ENCODE results near the gene SLC25A15.

DNA sequence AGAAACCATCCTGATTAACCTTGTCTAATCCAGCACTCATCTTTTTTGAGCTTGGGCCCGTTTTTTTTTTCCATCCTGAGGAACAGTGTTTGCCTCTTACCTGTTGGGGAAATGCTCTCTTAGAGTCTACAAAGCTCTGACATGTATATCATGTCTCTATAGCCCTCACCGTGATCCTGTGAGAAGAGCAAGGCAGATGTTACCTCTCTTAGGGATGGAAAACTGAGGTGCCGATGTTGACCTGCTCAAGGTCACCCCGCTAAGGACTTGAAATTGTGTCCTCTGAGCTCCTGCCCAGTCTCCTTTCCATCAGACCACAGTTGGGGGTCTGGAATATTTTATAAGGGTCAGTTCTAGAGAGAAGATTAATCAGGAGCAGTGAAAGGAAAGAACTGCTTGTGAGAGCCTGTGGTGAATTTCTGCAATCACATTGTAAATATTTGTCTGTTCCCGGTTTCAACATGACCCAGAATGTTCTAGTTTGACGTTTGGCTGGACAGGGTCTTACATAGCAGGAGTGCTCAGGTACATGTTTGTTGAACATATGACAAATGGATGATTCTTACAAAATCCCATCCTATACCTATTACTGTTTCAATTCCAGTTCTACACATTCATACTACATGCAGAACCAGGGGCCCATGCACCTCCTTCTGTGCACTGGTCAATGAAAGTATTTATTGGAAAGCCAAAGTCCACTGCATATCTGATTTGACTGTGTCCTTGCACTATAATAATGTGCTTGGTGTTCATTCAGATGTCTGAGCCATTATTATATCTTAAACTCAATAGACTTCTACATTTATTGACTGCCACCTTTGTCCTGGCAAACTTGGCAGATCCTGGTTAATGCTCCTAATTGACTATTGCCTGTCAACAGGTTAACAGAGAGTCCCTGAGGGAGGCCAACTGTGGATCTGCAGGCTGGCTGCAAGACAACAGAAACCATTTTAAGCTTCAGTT lies 12.1 kb downstream of the SLC25A15 start:
- no peak for TF ChIP-seq SUZ12 (IDR thresholded peaks at IDR 0.05)
- TF ChIP-seq TARDBP (IDR thresholded peaks at IDR 0.05), result no peak
- TF ChIP-seq FOXM1 (IDR thresholded peaks at IDR 0.05; ENCODE audit: borderline replicate concordance), result no peak
- no peak for TF ChIP-seq SP1 (IDR thresholded peaks at IDR 0.05)
- no peak for TF ChIP-seq ELF4 (IDR thresholded peaks at IDR 0.05)
- TF ChIP-seq BHLHE40 (IDR thresholded peaks at IDR 0.05; ENCODE audit: borderline replicate concordance), result no peak
- TF ChIP-seq ARNT (IDR thresholded peaks at IDR 0.05), result no peak
- TF ChIP-seq CTBP1 (IDR thresholded peaks at IDR 0.05; ENCODE audit: borderline replicate concordance), result no peak
- no peak for TF ChIP-seq NFRKB (IDR thresholded peaks at IDR 0.05)
- TF ChIP-seq HDGF (IDR thresholded peaks at IDR 0.05; ENCODE audit: borderline replicate concordance), result no peak
- TF ChIP-seq FOXK2 (IDR thresholded peaks at IDR 0.05), result no peak
- TF ChIP-seq, protein P1, sequence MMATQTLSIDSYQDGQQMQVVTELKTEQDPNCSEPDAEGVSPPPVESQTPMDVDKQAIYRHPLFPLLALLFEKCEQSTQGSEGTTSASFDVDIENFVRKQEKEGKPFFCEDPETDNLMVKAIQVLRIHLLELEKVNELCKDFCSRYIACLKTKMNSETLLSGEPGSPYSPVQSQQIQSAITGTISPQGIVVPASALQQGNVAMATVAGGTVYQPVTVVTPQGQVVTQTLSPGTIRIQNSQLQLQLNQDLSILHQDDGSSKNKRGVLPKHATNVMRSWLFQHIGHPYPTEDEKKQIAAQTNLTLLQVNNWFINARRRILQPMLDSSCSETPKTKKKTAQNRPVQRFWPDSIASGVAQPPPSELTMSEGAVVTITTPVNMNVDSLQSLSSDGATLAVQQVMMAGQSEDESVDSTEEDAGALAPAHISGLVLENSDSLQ (IDR thresholded peaks at IDR 0.05), result no peak
- no peak for TF ChIP-seq FOXA1 (IDR thresholded peaks at IDR 0.05)
- no peak for TF ChIP-seq L3MBTL2 (conservative IDR thresholded peaks at IDR 0.05)

All from HEK293T (cell line).